BE2C (cell line): ENCODE results near the gene MYL5.

Experiments used
- DNase-seq: peaks from one replicate; pipeline ENCODE4 v3.0.0-alpha.2; 2020
- H3K27me3 ChIP-seq: fragments of 250-450 bp; sonication (Bioruptor Pico); 2 replicates; pipeline ENCODE4 v1.5.1; 2020; ENCODE audit warnings: mild to moderate bottlenecking
- H3K36me3 ChIP-seq: fragments of 250-450 bp; sonication (Bioruptor Pico); 2 replicates; pipeline ENCODE4 v1.5.1; 2020; ENCODE audit warnings: mild to moderate bottlenecking
- H3K4me1 ChIP-seq: fragments of 250-450 bp; sonication (Bioruptor Pico); 2 replicates; pipeline ENCODE4 v1.5.1; 2020
- H3K4me3 ChIP-seq: 2 replicates; pipeline ENCODE4 v1.5.1; 2011; ENCODE audit warnings: low read depth, low read length
- H3K9me3 ChIP-seq: fragments of 250-450 bp; sonication (Bioruptor Pico); 2 replicates; pipeline ENCODE4 v1.5.1; 2020
- TF ChIP-seq, protein P1 (sequence below): IDR thresholded peaks from 2 replicates; pipeline ENCODE4 v1.5.1; 2012; ENCODE audit warnings: mild to moderate bottlenecking, low read depth, low read length

MYL5 gene

GRCh38 chr4:648579-649292 lies 25.6 kb upstream of the MYL5 start:
- peak; percentile 4 for DNase-seq
- peaks cover 12% of the 10 kb centered on the region for H3K27me3 ChIP-seq
- H3K4me3 ChIP-seq = no peak overlapping the region

DNA sequence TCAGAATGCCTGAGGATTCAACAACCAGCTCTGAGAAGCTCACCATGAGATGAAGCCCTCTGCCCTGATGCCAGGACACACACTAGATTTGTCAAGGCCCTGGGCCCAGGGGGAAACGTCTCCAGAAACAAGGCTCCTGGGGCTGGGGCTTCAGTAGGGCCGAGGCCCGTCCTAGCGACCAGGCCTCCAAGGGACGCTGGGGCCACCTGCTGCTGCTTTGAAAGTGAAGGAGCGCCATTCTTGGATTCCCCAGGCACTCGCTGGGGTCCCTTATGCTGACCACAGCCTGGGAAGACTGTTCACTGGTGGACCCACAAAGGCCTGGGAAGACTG lies 25.1 kb upstream of the MYL5 start:
- H3K9me3 ChIP-seq = no peaks in the 10 kb centered on the region
- TF ChIP-seq, protein P1, sequence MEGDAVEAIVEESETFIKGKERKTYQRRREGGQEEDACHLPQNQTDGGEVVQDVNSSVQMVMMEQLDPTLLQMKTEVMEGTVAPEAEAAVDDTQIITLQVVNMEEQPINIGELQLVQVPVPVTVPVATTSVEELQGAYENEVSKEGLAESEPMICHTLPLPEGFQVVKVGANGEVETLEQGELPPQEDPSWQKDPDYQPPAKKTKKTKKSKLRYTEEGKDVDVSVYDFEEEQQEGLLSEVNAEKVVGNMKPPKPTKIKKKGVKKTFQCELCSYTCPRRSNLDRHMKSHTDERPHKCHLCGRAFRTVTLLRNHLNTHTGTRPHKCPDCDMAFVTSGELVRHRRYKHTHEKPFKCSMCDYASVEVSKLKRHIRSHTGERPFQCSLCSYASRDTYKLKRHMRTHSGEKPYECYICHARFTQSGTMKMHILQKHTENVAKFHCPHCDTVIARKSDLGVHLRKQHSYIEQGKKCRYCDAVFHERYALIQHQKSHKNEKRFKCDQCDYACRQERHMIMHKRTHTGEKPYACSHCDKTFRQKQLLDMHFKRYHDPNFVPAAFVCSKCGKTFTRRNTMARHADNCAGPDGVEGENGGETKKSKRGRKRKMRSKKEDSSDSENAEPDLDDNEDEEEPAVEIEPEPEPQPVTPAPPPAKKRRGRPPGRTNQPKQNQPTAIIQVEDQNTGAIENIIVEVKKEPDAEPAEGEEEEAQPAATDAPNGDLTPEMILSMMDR = no peak

More at GRCh38 chr4:648579-649292, 25.6 kb upstream of the MYL5 start:
- TF ChIP-seq, protein P1 = no peak
- Histone ChIP-seq H3K36me3 (no peaks in the 10 kb centered on the region), H3K4me1 (no peaks in the 10 kb centered on the region), H3K9me3 (no peaks in the 10 kb centered on the region)

GRCh38 chr4:649751-650310 lies 24.5 kb upstream of the MYL5 start:
- H3K36me3 ChIP-seq = no peaks in the 10 kb centered on the region
- H3K9me3 ChIP-seq = no peaks in the 10 kb centered on the region
- H3K27me3 ChIP-seq = peaks cover 12% of the 10 kb centered on the region
- H3K4me1 ChIP-seq = no peaks in the 10 kb centered on the region
- TF ChIP-seq, protein P1 = no peak
- no peak overlapping the region for H3K4me3 ChIP-seq
- peak; percentile 5 for DNase-seq

More for the DNA sequence above, 25.1 kb upstream of the MYL5 start:
- Histone ChIP-seq H3K27me3 (peaks cover 12% of the 10 kb centered on the region), H3K4me3 (no peak overlapping the region), H3K4me1 (no peaks in the 10 kb centered on the region), H3K36me3 (no peaks in the 10 kb centered on the region)
- DNase-seq = no peak

DNA sequence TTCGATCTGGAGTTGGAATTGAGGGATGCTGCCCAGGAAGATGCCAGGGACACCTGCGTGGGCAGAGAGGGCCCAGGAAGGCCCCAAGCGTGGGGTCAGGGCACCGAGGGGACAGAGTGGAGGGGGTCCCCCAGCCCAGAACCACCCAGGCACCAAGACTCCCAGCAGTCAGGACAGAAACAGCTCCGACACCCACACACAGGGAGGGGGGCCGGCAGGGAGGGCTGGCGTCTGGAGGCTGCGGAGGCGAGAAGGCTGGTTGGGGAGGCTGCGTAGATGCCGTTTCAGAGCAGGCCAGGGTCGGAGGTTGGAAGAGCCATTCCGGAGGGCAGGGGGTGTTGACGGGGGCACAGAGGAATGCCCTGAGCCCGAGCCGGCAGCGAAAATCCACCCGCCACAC lies 23.9 kb upstream of the MYL5 start:
- Histone ChIP-seq H3K36me3 (no peaks in the 10 kb centered on the region), H3K4me1 (no peaks in the 10 kb centered on the region), H3K9me3 (no peaks in the 10 kb centered on the region), H3K4me3 (no peak overlapping the region), H3K27me3 (peaks cover 12% of the 10 kb centered on the region)
- peak; percentile 4 for DNase-seq
- TF ChIP-seq, protein P1 = no peak

- Histone ChIP-seq H3K4me1 (no peaks in the 10 kb centered on the region), H3K9me3 (no peaks in the 10 kb centered on the region), H3K36me3 (no peaks in the 10 kb centered on the region), H3K4me3 (no peak overlapping the region), H3K27me3 (peaks cover 12% of the 10 kb centered on the region)
- peak; percentile 12 for DNase-seq
- TF ChIP-seq, protein P1 = no peak
Measured at GRCh38 chr4:650951-651883, 23.1 kb upstream of the MYL5 start.
